ENCODE data around the gene NPW.
A peak's percentile ranks its signal among the peaks of the same experiment; 100 is the strongest.

Gene NPW

DNA sequence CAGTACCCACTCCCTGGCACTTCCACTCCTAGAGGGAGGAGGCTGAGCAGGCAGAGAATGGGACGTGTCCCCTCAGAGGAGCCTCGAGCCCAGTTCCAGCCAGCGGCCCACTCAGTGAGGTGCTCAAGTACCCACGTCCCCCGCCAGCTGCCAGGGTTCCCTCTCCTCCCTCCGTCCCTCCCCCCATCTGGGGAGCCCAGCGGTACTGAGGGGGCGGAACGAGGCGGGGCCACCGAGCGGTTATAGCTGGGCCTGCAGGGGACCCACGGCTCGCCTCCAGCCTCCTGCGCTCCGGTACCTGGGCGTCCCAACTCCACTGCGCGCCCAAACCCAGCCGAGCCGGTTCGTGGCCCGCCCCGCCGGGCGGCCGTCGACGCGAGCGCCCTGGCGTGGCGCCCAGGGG is at the start of gene NPW:
NPW (plus strand) TSS at position 268 of the 403 bp plus-strand sequence.
- no peak for DNase-seq

- peak; percentile 95 to 98 for DNase-seq
Observed at GRCh38 chr16:1971796-1972489, 47.6 kb upstream of the NPW start, which contains the start of gene TBL3. TBL3 (plus strand) TSS chr16:1972053; CDS start chr16:1972165, 112 bp downstream.

- no peak for DNase-seq
Observed at GRCh38 chr16:1972490-1972877, 47.1 kb upstream of the NPW start.

- no peak for DNase-seq
Observed at GRCh38 chr16:1973461-1974156, 46.0 kb upstream of the NPW start.

- no peak for DNase-seq
Observed at GRCh38 chr16:1974157-1975070, 45.2 kb upstream of the NPW start.

DNA sequence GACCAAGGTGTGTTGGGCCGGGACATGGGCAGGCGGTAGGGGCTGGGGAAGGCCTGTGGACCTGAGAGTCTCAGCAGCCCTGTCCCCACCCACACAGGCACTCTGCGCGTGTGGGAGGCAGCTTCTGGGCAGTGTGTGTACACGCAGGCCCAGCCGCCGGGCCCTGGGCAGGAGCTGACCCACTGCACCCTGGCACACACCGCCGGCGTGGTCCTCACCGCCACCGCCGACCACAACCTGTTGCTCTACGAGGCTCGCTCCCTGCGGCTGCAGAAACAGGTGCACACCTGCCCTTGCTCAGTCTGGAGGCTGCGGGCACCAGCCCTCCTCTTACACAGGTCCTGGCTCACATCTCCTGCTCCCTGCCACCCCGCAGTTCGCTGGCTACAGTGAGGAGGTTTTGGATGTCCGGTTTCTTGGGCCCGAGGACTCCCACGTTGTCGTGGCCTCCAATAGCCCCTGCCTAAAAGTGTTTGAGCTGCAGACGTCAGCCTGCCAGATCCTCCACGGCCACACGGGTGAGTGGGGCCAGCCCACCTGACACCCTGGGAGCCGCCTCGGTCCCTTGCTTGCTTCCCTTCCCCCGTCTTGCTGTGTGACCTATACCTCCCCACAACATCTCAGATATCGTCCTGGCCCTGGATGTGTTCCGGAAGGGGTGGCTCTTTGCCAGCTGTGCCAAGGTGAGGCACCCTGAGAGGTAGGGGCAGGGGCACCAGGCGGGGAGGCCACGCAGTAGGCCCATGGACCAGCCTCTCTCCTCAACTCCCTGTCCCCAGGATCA is 44.0 kb upstream of the NPW start:
- DNase-seq: no peak

GRCh38 chr16:1976216-1976520 is 43.4 kb upstream of the NPW start:
- DNase-seq: no peak

DNA sequence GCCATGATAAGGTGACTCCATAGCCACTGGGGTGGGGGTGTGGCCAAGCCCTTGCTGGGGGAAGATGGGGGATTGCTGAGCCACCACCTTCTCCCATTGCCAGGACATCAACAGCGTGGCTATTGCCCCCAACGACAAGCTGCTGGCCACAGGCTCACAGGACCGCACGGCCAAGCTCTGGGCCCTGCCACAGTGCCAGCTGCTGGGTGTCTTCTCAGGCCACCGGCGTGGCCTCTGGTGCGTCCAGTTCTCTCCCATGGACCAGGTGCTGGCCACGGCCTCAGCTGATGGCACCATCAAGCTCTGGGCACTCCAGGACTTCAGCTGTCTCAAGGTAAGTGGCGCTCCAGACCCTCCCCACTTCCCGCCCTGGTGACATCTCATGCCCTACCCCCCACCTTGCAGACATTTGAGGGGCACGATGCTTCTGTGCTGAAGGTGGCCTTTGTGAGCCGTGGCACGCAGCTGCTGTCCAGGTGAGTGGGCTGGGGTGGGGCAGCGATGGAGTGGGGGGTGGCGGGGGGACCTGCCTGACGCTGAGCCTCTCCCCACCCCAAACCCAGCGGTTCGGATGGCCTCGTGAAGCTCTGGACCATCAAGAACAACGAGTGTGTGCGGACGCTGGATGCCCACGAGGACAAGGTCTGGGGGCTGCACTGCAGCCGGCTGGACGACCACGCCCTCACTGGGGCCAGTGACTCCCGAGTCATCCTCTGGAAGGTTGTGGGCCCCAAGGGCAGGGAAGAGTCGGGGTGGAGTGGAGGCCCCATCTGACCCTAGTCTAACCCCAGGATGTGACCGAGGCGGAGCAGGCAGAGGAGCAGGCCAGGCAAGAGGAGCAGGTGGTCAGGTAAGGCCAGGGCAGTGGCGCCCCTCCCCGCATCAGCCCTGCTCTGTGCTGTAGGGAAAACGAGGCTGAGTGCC is 42.4 kb upstream of the NPW start:
- no peak for DNase-seq

- no peak for DNase-seq
Observed at GRCh38 chr16:1977875-1978268, 41.7 kb upstream of the NPW start.

- DNase-seq: no peak
Observed at GRCh38 chr16:1978476-1979120, 41.0 kb upstream of the NPW start.

- DNase-seq: peak in 1 of 2 donors; percentile 52
Observed at GRCh38 chr16:1979271-1980029, 40.1 kb upstream of the NPW start.

GRCh38 chr16:1980030-1980769 is 39.4 kb upstream of the NPW start:
- DNase-seq: no peak

DNA sequence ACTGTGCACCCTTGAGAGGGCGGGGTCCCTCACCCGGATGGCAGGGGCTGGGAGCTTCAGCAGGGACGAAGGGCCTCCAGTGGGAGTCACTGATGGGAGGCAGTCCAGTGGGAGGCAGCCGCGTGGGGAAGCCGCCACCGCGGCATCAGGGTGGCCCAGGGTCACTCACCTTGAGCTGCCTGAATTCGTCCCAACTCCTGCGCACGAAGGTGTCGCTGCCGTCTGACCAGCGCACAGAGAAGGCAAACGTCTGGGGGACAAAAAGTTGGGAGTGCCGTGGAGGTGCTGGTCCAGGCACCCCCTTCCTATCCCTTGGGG is 38.9 kb upstream of the NPW start:
- DNase-seq: no peak

GRCh38 chr16:1981398-1981836 is 38.2 kb upstream of the NPW start, which contains the start of gene NOXO1:
NOXO1 (minus strand) TSS chr16:1981469; CDS start chr16:1981179, 290 bp downstream.
- DNase-seq: no peak

DNA sequence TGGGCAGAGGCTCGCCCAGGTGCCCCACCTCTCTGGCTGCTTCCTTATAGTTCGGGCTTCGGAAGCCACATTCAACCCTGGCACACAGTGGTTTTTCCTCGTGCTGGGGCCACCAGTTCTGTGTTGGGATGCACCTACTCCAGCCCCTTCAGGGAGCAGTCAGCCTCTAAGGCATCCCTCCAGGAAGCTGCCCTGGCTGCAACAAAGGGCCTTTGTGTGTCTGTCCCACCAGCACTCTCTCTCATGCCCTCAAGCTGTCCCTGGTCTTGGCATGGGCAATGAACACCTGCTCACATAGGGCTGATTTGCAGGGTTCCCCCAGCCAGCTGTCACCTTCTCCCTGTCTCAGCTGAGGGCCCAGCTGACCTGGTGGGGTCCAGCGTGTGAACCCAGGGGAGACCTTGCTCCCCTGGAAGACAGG is 37.6 kb upstream of the NPW start:
- DNase-seq: no peak

GRCh38 chr16:1982991-1983543 is 36.5 kb upstream of the NPW start:
- no peak for DNase-seq

DNA sequence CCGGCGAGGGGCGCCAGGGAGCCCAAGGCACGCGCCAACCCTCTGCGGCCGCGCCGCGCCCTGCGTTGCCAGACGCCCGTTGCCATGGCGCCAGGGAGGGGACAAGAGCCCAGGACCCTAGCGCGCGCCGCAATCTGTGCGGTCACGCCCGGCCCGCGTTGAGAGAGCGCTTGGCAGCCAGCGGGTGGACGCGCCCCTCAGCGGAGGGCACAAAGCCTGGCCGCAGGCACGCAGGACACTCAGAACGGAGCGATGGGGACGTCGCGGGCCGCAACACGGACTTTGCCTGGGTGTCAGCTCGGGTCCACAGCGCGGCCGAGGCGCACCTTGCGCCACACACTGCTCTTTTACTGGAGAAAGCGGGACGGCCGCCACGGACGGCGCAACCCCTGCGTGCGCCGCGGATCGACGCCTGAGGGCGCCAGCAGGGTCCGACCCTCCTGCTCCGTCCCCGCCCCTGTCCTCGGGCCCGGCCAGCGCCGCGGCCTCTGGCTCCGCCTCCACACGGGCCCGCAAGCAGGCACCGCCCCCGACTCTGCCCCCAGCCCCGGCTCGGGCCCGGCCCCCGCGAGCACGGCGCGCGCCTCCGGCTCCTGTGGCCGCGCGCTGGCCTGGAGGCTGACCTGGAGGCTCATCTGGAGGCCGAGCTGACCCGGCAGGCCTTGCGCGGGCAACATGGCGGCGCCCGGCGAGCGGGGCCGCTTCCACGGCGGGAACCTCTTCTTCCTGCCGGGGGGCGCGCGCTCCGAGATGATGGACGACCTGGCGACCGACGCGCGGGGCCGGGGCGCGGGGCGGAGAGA is 35.8 kb upstream of the NPW start, which contains the start of gene GFER:
GFER (plus strand) TSS at position 650 of the 803 bp plus-strand sequence; CDS start at position 676, 26 bp downstream.
- DNase-seq: peak; percentile 82 to 83
